ENCODE results near the gene MDC1. TPM values are rescaled to one million over a fixed set of nuclear protein-coding genes. Genes with fewer than 3 reads are reported as not detected.
"Not testable (repeated sequence)": the region's sequence is repeated elsewhere in the genome, so short reads cannot be mapped to it uniquely, and the experiment has no call there.

Gene MDC1
- 1 to 10 TPM; 5.9 to 8.1 TPM for polyA plus RNA-seq

- peaks cover under 1 to 4% of the 10 kb centered on the region in 2 donors for H3K36me3 ChIP-seq (ENCODE audit: control insufficient read depth in 2 of 2, insufficient read depth in 2 of 2, low read length in 1 of 2)
- H3K27me3 ChIP-seq (ENCODE audit: control insufficient read depth in 1 of 2, insufficient read depth in 2 of 2, low read length in 2 of 2): no peaks in the 10 kb centered on the region
- no peaks in the 10 kb centered on the region for H3K9me3 ChIP-seq (ENCODE audit: control insufficient read depth in 2 of 2, insufficient read depth in 1 of 2, low read depth in 1 of 2, low read length in 1 of 2)
- peak within 1 kb of the TSS; percentile 84 to 98 for H3K27ac ChIP-seq (ENCODE audit: low read depth in 2 of 2, low read length in 1 of 2)
- peak within 1 kb of the TSS; percentile 51 to 66 for H3K4me3 ChIP-seq (ENCODE audit: low read depth in 1 of 2, low read length in 2 of 2)
- H3K4me1 ChIP-seq (ENCODE audit: control insufficient read depth in 2 of 2, insufficient read depth in 2 of 2, low read length in 1 of 2): no peaks in the 10 kb centered on the region
- 0% methylated on average over 48 of the region's 48 CpGs for WGBS, 2 donors
Measured at GRCh38 chr6:30717129-30717844, at the start of gene MDC1. Gene MDC1 (minus strand): TSS chr6:30717281. CDS start chr6:30715175, 2,106 bp downstream.

GRCh38 chr6:30766461-30767157, 49.5 kb upstream of the MDC1 start:
- WGBS, 2 donors: 78 to 89% methylated on average over 6 of the region's 6 CpGs

GRCh38 chr6:30765495-30765894, 48.4 kb upstream of the MDC1 start:
- 70 to 85% methylated on average over 1 of the region's 1 CpG for WGBS, 2 donors
- not testable (repeated sequence) for H3K4me3 ChIP-seq (ENCODE audit: low read depth in 1 of 2, low read length in 2 of 2); H3K9me3 ChIP-seq (ENCODE audit: control insufficient read depth in 2 of 2, insufficient read depth in 1 of 2, low read depth in 1 of 2, low read length in 1 of 2); H3K27me3 ChIP-seq (ENCODE audit: control insufficient read depth in 1 of 2, insufficient read depth in 2 of 2, low read length in 2 of 2); H3K27ac ChIP-seq (ENCODE audit: low read depth in 2 of 2, low read length in 1 of 2); H3K36me3 ChIP-seq (ENCODE audit: control insufficient read depth in 2 of 2, insufficient read depth in 2 of 2, low read length in 1 of 2)
- peaks cover 4 to 16% of the 10 kb centered on the region in 2 donors for H3K4me1 ChIP-seq (ENCODE audit: control insufficient read depth in 2 of 2, insufficient read depth in 2 of 2, low read length in 1 of 2)

More at GRCh38 chr6:30766461-30767157, 49.5 kb upstream of the MDC1 start:
- Histone ChIP-seq H3K27ac (ENCODE audit: low read depth in 2 of 2, low read length in 1 of 2) (no peak overlapping the region), H3K4me1 (ENCODE audit: control insufficient read depth in 2 of 2, insufficient read depth in 2 of 2, low read length in 1 of 2) (peaks cover 4 to 16% of the 10 kb centered on the region in 2 donors), H3K9me3 (ENCODE audit: control insufficient read depth in 2 of 2, insufficient read depth in 1 of 2, low read depth in 1 of 2, low read length in 1 of 2) (no peaks in the 10 kb centered on the region), H3K4me3 (ENCODE audit: low read depth in 1 of 2, low read length in 2 of 2) (no peak overlapping the region), H3K36me3 (ENCODE audit: control insufficient read depth in 2 of 2, insufficient read depth in 2 of 2, low read length in 1 of 2) (no peaks in the 10 kb centered on the region), H3K27me3 (ENCODE audit: control insufficient read depth in 1 of 2, insufficient read depth in 2 of 2, low read length in 2 of 2) (no peaks in the 10 kb centered on the region)

GRCh38 chr6:30764490-30765043, 47.5 kb upstream of the MDC1 start:
- Histone ChIP-seq H3K27ac (ENCODE audit: low read depth in 2 of 2, low read length in 1 of 2) (peak overlapping the region in 1 of 2 donors; percentile 22), H3K4me1 (ENCODE audit: control insufficient read depth in 2 of 2, insufficient read depth in 2 of 2, low read length in 1 of 2) (peaks cover 8 to 21% of the 10 kb centered on the region in 2 donors)
- not testable (repeated sequence) for H3K9me3 ChIP-seq (ENCODE audit: control insufficient read depth in 2 of 2, insufficient read depth in 1 of 2, low read depth in 1 of 2, low read length in 1 of 2); H3K36me3 ChIP-seq (ENCODE audit: control insufficient read depth in 2 of 2, insufficient read depth in 2 of 2, low read length in 1 of 2); H3K4me3 ChIP-seq (ENCODE audit: low read depth in 1 of 2, low read length in 2 of 2); H3K27me3 ChIP-seq (ENCODE audit: control insufficient read depth in 1 of 2, insufficient read depth in 2 of 2, low read length in 2 of 2)
- WGBS, 2 donors: 53 to 58% methylated on average over 13 of the region's 13 CpGs

- Histone ChIP-seq H3K4me1 (ENCODE audit: control insufficient read depth in 2 of 2, insufficient read depth in 2 of 2, low read length in 1 of 2) (peaks cover 4 to 16% of the 10 kb centered on the region in 2 donors), H3K4me3 (ENCODE audit: low read depth in 1 of 2, low read length in 2 of 2) (no peak overlapping the region), H3K27me3 (ENCODE audit: control insufficient read depth in 1 of 2, insufficient read depth in 2 of 2, low read length in 2 of 2) (no peaks in the 10 kb centered on the region), H3K27ac (ENCODE audit: low read depth in 2 of 2, low read length in 1 of 2) (peak overlapping the region; percentile 39 to 73), H3K36me3 (ENCODE audit: control insufficient read depth in 2 of 2, insufficient read depth in 2 of 2, low read length in 1 of 2) (no peaks in the 10 kb centered on the region), H3K9me3 (ENCODE audit: control insufficient read depth in 2 of 2, insufficient read depth in 1 of 2, low read depth in 1 of 2, low read length in 1 of 2) (no peaks in the 10 kb centered on the region)
- 35 to 45% methylated on average over 8 of the region's 8 CpGs for WGBS, 2 donors
Measured at GRCh38 chr6:30763618-30764489, 46.8 kb upstream of the MDC1 start.

- no peaks in the 10 kb centered on the region for H3K9me3 ChIP-seq (ENCODE audit: control insufficient read depth in 2 of 2, insufficient read depth in 1 of 2, low read depth in 1 of 2, low read length in 1 of 2)
- H3K4me3 ChIP-seq (ENCODE audit: low read depth in 1 of 2, low read length in 2 of 2): no peak overlapping the region
- H3K36me3 ChIP-seq (ENCODE audit: control insufficient read depth in 2 of 2, insufficient read depth in 2 of 2, low read length in 1 of 2): no peaks in the 10 kb centered on the region
- H3K27me3 ChIP-seq (ENCODE audit: control insufficient read depth in 1 of 2, insufficient read depth in 2 of 2, low read length in 2 of 2): no peaks in the 10 kb centered on the region
- WGBS, 2 donors: 86 to 95% methylated on average over 1 of the region's 1 CpG
- peak overlapping the region in 1 of 2 donors; percentile 73 for H3K27ac ChIP-seq (ENCODE audit: low read depth in 2 of 2, low read length in 1 of 2)
- peaks cover 3 to 12% of the 10 kb centered on the region in 2 donors for H3K4me1 ChIP-seq (ENCODE audit: control insufficient read depth in 2 of 2, insufficient read depth in 2 of 2, low read length in 1 of 2)
Measured at GRCh38 chr6:30763155-30763617, 46.1 kb upstream of the MDC1 start.

GRCh38 chr6:30761791-30762429, 44.8 kb upstream of the MDC1 start:
- no peaks in the 10 kb centered on the region for H3K9me3 ChIP-seq (ENCODE audit: control insufficient read depth in 2 of 2, insufficient read depth in 1 of 2, low read depth in 1 of 2, low read length in 1 of 2)
- 70 to 77% methylated on average over 4 of the region's 4 CpGs for WGBS, 2 donors
- peak overlapping the region; percentile 49 to 76 for H3K27ac ChIP-seq (ENCODE audit: low read depth in 2 of 2, low read length in 1 of 2)
- H3K27me3 ChIP-seq (ENCODE audit: control insufficient read depth in 1 of 2, insufficient read depth in 2 of 2, low read length in 2 of 2): no peaks in the 10 kb centered on the region
- H3K36me3 ChIP-seq (ENCODE audit: control insufficient read depth in 2 of 2, insufficient read depth in 2 of 2, low read length in 1 of 2): no peaks in the 10 kb centered on the region
- peaks cover 3 to 12% of the 10 kb centered on the region in 2 donors for H3K4me1 ChIP-seq (ENCODE audit: control insufficient read depth in 2 of 2, insufficient read depth in 2 of 2, low read length in 1 of 2)
- H3K4me3 ChIP-seq (ENCODE audit: low read depth in 1 of 2, low read length in 2 of 2): no peak overlapping the region

GRCh38 chr6:30760549-30760948, 43.5 kb upstream of the MDC1 start:
- Histone ChIP-seq H3K36me3 (ENCODE audit: control insufficient read depth in 2 of 2, insufficient read depth in 2 of 2, low read length in 1 of 2) (no peaks in the 10 kb centered on the region), H3K4me1 (ENCODE audit: control insufficient read depth in 2 of 2, insufficient read depth in 2 of 2, low read length in 1 of 2) (peaks cover 3 to 12% of the 10 kb centered on the region in 2 donors), H3K4me3 (ENCODE audit: low read depth in 1 of 2, low read length in 2 of 2) (no peak overlapping the region), H3K27me3 (ENCODE audit: control insufficient read depth in 1 of 2, insufficient read depth in 2 of 2, low read length in 2 of 2) (no peaks in the 10 kb centered on the region), H3K27ac (ENCODE audit: low read depth in 2 of 2, low read length in 1 of 2) (peak overlapping the region; percentile 79 to 80), H3K9me3 (ENCODE audit: control insufficient read depth in 2 of 2, insufficient read depth in 1 of 2, low read depth in 1 of 2, low read length in 1 of 2) (no peaks in the 10 kb centered on the region)
- 59 to 63% methylated on average over 8 of the region's 8 CpGs for WGBS, 2 donors
